Measurements from ENCODE around the gene TERT.
"Not testable (repeated sequence)": the region's sequence is repeated elsewhere in the genome, so short reads cannot be mapped to it uniquely, and the experiment has no call there.

GRCh38 chr5:1328237-1329110 lies 33.6 kb upstream of the TERT start:
- TF ChIP-seq EZH2 (IDR thresholded peaks at IDR 0.05; ENCODE audit: insufficient read depth, poor library complexity, severe bottlenecking); EZH2phosphoT487 (IDR thresholded peaks at IDR 0.05; ENCODE audit: insufficient read depth, low read depth): not testable (repeated sequence)
